Measurements from ENCODE around the gene ZDHHC22. TPM values are rescaled to one million over a fixed set of nuclear protein-coding genes. Genes with fewer than 3 reads are reported as not detected.
"Not testable (repeated sequence)": the region's sequence is repeated elsewhere in the genome, so short reads cannot be mapped to it uniquely, and the experiment has no call there.

ZDHHC22 gene, protein sequence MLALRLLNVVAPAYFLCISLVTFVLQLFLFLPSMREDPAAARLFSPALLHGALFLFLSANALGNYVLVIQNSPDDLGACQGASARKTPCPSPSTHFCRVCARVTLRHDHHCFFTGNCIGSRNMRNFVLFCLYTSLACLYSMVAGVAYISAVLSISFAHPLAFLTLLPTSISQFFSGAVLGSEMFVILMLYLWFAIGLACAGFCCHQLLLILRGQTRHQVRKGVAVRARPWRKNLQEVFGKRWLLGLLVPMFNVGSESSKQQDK
- total RNA-seq: not detected

DNA sequence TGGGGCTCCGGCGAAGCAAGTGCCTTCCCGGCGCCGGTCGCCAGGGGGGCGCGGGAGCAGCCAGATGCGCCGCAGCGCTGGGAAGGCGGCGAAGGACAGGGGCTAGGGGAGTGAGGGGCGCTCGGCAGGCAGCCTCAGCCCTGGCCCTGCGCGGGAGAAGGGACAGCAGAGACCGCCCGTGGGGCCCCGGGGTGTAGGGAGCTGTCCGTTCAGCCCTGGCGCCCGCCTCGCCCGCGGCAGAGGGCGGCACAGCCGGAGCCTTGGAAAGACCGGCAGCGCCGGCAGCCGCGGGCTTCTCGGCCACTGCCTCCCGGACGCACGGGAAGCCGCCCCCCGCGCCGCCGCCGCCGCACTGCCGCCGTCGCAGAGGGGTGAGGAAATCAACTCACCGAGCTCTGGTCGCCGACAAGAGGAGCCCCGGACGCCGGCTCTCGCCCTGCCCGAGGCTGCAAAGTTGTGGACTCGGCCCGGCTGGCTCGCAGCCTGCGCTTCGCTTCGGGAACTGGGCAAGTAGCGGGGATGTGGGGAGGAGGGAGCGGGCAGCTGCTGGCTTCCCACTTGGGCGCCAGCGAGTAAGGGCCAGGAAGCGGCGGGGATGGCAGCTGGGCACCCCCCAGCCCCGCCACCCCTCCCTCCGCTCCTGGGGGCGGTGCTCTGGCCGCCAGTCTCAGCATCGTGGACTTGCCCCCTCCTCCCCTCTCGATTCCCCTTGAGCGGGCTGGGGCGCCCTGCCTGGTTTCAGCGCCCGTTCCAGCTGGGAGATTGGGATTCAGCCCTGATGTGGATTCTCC lies at the start of gene ZDHHC22:
ZDHHC22 (minus strand) TSS at position 578 of the 791 bp plus-strand sequence. CDS start 2,053 bp downstream, outside the sequence.
- peak; percentile 52 for ATAC-seq
- no peak for DNase-seq (ENCODE audit: low spot score)

DNA sequence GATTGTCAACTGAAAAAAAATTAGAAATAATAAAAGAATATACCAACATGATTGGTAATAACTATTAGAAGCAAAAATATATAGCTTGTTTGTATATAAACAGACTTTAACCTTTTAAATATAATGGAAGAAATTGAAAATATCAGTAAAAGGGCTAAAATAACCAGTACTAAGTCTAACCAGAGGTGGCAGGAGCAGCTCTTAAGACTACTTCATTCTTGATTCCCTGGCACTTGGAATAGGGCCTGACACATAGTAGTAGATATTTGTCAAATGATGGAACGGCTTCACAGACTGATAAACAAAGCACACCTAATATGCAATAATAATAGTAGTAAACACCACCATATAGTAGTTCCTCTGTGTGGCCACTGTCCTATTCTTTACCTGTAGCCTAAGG lies 49.4 kb upstream of the ZDHHC22 start:
- no peak for DNase-seq (ENCODE audit: low spot score)
- ATAC-seq: no peak

DNA sequence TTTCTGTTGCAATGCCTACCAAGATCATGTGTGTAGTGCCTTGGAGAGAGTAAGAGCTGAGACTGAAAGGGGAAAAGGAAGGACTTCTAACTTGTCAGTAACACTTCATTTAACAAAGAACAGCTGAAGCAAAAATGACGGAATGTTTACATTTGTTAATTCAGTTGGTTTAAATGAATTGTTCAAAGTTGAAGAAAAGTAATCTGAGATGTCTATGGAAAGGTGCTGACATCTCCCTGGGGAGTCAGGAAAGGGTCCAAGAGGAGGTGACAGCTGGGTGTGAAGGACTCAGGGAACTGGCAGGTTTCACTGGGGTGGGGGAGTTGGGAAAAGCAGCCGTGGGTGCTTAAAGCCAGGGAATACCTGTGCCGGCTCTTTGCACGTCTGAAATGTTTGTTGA lies 47.9 kb upstream of the ZDHHC22 start:
- ATAC-seq (no peak), DNase-seq (ENCODE audit: low spot score) (peak; percentile 31)

DNA sequence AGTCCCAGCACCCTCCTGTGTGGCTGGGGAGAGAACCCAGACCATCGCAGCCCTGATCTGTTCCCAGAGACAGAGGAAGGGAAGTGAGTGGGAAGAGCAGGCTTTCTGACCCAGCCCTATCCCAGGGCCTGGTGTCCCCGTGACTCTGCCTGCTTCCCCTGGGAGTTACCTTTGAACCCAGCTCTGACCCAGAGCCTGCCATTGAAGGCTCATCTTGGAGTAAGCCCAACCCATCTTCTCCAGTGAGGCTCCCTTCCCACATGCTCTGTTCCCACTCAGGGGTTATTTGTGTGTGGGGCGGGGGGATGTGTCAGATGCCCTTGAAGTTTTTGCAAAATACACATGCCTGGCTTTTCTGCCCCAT lies 46.0 kb upstream of the ZDHHC22 start:
- ATAC-seq: no peak
- no peak for DNase-seq (ENCODE audit: low spot score)

DNA sequence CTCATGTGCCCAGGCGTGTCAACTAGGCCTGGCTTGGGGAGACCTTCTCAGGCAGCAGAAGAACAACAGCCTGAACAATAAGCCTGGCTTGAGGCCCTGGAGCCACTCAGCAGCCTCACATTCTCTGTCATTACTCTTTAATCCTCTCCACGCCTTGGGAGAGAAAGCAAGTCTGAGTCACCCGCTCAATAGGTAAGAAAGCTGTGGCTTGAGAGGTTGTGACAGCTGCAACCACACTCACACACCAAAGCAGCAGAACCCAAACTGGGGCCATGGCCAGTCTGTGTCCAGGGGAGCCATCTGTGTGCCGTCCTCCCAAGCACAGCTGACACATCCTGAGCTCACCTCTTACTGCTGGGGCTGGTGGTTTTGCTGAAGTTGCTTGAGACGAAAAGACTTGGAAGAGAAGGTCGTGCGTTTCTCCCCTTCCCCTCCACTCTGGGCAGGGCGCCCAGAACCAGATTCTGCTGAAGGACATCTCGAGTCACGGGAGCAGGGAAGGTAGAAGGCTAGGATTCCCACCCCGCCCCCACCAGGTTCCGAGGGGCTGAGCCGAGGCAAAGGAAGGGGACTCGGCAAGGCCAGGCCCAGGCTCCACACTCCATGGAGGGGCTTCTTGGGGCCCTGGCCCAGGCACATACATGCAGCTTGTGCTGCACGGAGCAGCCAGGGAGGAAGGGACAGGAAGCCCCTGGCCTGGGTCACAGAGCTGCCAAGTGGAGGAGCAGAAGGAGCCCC lies 45.5 kb upstream of the ZDHHC22 start:
- ATAC-seq: no peak
- DNase-seq (ENCODE audit: low spot score): no peak

DNA sequence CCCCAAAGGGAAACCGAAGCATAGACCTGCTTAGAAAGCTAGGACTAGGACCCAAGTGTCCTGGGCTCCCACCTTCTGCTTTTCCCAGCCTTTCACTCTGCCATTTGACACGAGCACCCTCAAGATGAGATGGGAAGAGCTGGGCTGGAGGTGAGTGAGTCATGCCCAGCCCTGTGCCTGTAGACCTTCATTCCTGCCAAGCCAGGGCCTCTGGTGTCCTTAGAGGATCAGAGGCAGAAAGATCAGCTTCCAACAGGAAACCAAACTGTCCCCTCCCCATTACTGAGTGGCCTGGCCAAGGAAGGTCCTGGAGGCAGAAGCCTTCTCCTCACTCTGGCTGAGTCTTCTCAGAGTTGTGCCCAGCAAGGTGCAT lies 43.5 kb upstream of the ZDHHC22 start:
- ATAC-seq (no peak), DNase-seq (ENCODE audit: low spot score) (no peak)

DNA sequence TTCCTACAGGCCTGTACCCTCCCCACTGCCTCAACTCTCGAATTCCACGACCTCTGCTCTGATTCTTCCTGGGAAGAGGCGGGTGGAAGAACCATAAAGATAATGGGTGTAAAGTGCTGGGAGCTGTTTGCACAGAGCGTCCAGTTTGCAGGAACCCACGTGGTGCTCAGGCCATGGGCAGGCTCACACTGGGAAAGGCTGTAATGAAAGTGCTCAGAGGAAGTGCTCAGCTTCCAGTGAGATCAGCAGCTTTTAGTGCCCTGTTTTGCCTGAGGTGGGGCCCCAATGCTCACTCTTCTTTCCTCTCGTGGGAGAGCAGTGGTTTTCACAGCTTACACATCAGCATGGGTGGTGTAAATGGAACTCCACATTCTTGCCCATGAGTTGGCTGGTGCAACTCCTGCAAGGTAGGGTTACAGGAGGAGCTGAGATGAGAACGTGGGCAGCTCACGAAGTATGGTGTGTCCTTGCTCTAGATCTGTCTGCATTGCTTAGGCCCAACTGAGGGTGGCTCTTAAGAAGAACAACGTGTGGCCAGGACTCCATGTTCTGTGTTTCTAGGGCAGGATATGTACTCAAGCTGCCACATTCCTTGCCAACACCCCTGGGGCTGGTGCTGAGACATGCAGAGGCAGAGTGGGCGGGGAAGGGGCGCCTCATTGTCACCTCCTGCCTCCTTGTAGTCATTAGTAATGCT lies 43.0 kb upstream of the ZDHHC22 start:
- DNase-seq (ENCODE audit: low spot score) (no peak), ATAC-seq (peak; percentile 52)

DNA sequence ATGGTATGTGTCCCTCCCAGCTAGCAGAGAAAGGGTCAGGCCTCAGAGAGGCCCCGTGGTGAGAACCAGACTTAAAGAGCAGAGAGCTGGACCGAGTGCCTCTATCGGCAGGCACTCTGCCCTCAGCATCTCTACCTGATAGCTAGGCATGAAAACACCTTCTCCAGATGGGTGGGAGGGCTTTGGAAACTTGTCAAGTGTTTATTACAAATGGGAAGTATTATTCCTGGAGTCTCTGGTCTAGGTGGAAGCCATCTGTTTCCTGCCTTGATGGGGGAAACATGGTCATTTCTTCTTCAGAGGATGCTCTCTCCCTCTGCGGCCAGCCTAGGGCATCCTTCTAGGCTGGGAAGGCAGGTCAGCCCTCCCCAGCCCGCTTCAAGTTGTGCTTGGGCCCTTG lies 42.3 kb upstream of the ZDHHC22 start:
- DNase-seq (ENCODE audit: low spot score): no peak
- no peak for ATAC-seq

DNA sequence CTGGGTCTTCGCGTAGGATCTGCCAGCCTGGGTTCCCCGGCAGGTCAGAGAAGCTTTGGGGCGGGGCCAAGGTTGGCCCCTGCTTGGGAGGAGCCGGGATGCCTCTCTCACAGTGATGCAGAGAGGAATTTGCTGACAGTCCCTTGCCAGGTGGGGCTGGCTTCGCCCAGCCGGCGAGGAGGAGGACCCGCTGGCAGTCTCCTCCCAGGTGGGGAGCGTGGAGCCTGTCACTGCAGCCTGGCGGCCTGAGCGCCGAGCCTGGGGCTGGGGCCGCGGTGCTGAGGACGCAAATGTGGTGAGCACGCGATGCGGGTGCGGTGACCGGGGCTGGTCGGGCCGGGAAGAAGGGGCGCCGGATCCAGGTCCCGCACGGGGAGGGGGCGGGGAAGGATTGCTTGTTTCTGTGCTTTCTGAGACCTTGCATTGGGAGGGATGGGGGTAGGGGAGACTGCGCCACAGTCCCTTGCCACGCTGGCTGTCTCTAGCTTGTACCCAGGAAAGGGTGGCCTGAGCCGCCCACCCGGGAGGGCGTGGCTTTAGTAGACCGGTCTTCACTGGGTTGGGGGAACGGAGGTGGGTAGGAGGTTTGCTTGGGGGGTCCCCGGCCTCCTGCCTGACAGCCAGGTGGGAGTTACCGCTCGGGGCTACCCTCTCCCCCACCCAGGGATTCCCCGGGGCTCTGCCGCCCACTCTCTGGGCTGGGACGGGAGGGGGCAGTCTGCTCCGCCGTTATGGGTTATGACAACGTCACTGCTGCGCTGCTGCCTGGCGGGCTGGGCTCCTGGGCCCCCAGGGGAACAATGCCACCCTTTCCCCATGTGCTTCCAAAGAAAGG lies 40.2 kb upstream of the ZDHHC22 start, which contains the start of gene TMEM63C:
TMEM63C (plus strand) TSS at position 196 of the 835 bp plus-strand sequence. CDS start 37,016 bp downstream, outside the sequence.
- ATAC-seq (peak; percentile 62), DNase-seq (ENCODE audit: low spot score) (no peak)

DNA sequence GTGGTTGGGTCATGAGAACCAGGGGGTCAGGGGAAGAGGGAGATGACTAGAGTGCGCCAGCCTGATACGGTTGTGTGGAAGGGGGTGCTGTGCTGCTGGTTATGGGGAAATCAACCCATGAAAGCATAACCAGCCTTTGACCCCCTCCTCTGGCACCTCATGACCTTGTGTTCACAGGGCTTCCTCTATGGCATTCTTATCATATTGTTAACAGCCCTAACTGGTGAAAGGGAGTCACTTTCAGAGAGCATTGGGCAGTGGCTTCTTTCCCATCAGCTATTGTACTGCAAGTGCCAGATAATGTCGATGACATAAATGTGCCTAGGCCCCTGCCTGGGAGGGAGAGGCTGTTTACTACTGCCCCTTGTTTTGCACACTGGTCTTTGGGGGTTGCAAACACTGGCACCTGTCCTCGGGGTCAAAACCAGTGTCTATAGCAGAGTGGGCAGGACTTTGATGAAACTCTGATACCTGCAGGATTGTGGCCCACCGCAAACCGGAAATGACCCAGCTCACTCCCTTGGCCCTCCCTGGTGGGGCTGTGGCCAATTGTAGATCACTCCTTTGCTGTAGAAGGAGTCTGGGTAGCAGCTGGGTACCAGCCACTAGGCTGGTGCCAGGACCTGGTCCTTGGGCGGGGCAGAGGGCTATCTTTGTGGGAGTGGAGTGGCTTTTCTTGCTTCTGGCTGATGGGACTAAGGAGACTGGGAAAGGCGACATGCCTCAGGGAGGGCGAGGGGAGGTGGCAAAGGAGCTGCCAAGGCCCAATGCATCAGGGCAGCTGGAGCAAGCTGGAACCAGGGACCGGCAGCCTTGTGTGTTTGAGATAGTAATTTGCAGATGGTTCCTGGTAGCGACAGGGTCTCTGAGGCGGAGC lies 39.4 kb upstream of the ZDHHC22 start:
- ATAC-seq (no peak), DNase-seq (ENCODE audit: low spot score) (no peak)

DNA sequence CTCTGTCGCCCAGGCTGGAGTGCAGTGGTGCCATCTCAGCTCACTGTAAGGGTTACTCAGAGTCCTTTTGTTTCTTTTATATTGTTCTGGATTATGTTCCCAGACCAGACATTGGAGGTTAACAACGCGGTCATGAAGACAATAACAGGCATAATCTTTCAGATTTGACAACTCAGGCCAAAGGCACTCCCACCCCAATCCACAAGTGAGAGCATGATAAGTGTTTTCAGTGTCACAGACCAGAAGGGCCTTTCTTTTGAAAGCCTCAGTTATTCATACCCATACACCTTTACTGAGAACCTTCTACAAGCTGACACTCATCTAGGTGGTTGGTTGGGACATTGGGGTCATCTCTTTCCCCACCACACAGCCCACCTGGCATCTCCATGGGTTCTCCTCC lies 37.1 kb upstream of the ZDHHC22 start:
- DNase-seq (ENCODE audit: low spot score): no peak
- no peak for ATAC-seq

DNA sequence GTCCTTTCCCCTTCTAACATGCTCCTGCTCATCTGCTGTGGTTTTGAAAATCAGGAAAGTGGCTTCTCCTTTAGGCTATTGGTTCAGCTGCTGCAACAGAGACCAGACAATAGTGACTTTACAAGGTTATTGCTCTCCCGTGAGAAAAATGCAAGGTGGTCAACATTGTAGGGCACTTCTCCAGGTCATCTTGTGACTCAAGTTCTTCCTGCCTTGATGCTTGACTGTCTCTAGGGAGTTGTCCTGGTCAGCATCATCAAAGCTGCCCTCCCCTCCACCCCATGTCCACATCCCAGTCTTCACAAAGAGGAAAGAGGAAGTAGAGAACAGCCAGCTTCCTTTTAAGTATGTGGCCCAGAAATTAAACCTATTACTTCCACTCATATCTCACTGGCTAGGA lies 36.1 kb upstream of the ZDHHC22 start:
- DNase-seq (ENCODE audit: low spot score): no peak
- no peak for ATAC-seq

DNA sequence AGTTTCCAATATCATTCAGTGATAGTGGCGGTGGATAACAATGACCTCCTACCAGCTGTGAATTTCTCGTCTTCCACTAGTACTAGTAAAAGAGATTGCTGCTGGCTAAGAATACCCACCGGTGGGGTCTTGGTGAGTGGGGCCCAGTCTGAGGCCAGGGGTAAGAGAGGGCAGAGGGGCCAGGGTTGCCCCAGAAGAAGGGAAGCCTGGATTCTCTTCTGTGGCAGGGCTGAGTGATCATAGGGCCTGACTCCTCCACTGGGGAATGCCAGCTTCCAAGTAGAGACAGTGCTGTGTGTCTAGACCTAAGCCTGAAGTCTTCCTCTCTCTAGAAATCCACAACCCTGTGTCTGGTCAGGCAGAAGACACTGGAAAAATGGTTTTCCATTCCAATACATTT lies 34.3 kb upstream of the ZDHHC22 start:
- no peak for DNase-seq (ENCODE audit: low spot score)
- no peak for ATAC-seq

DNA sequence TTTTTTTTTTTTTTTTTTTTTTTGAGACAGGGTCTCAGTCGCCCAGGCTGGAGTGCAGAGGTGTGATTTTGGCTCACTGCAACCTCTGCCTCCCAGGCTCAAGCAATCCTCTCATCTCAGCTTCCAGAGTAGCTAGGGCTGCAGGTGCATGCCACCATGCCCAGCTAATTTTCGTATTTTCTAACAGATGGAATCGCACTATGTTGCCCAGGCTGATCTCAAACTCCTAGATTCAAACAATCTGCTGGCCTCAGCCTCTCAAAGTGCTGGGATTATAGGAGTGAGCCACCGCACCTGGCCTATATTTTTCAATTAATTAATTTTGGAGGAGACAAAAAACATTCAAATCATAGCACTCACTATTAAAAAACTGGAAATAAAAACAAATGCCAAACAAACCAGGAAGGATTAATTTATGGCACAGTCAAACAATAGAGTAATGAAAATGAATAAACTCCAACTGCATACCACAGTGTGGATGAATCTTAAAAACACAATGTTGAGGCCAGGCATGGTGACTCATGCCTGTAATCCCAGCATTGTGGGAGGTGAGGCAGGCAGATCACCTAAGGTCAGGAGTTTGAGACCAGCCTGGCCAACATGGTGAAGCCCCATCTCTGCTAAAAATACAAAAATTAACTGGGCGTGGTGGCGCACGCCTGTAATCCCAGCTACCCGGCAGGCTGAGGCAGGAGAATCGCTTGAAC lies 32.5 kb upstream of the ZDHHC22 start:
- ATAC-seq; DNase-seq (ENCODE audit: low spot score): not testable (repeated sequence)

DNA sequence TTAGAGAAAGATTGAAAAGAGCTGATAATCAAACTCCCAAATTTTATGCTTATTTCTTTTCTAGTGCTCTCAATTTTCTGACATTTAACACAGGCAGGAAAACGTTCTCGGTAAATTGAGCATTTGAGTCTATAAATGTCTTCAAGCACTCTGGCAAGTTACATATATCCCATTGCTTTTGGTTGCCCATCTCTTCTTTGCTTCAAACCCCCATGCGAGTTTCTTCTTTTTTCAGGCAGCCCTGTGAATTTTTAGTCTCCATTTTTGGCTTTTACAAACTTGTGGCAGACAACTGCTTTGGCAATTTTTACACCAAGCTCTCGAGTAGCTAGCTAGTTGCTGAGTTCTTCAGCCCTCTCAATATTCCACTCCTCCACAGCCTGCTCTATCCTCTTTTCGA lies 31.3 kb upstream of the ZDHHC22 start:
- DNase-seq (ENCODE audit: low spot score): no peak

DNA sequence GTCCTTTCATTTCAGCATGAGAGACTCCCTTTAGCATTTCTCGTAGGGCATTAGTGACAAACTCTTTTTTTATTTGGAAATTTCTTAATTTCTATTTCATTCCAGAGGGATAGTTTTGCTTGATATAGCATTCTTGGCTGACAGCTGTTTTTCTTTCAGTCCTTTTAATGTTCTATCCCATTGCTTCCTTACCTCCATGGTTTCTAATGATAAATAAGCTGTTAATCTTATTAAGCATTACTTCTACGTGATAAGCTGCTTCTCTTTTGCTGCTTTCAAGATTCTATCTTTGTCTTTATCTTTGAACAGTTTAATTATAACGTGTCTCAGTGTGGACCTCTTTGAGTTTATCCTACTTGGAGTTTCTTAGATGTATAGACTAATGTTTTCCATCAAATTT lies 28.5 kb upstream of the ZDHHC22 start:
- DNase-seq (ENCODE audit: low spot score) (no peak), ATAC-seq (no peak)

More for the DNA sequence above, 31.3 kb upstream of the ZDHHC22 start:
- ATAC-seq: no peak

DNA sequence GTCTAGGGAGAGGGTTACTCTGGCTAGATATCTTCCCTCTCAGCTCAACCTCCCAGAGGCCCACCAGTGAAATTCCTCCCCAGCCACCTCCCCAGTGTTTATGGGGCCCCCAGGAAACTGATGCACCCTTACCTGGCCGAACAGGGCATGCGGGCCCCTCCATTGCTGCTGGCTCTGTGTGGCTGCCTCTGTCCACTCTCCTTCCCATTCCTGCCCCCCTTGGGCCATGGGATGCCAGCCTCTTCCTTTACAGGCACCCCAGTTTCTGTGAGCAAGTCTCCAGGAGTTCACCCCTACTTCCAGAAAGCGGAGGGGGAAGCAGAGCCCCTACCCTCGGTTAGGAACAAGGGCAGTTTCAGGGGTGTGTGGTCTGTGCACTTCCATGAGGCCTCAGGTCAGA lies 19.4 kb upstream of the ZDHHC22 start:
- ATAC-seq (no peak), DNase-seq (ENCODE audit: low spot score) (no peak)

DNA sequence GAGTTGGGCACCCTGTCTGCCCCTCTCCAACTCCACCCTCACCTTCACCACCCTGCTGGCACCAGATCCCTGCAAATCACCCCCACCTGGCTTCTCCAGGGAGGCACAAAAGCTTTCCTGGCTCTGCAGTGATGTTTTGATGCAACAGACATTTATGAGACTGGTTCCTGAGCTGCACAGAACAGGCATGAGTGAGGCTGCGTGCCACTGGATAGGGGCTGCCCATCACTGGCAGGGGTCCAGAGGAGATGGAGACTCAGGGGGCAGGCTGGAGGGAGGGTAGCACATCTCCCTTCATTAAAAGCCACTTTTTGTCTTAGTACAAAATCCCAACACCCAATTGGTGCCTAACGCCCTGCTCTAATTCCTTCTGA lies 17.3 kb upstream of the ZDHHC22 start:
- DNase-seq (ENCODE audit: low spot score) (no peak), ATAC-seq (no peak)

Measured in left lobe of liver (tissue), 2 donors.